Common myeloid progenitor, CD34-positive (primary cell): ENCODE measurements around the gene KCNJ10.

Experiments
- CTCF ChIA-PET: fragments of 350-600 bp; sonication (Branson Sonifier 250); formaldehyde crosslinking; loops from one replicate; lab custom pipeline; 2021; ENCODE audit warnings: antibody characterized with exemption; lab: Charles Lee
- POLR2A ChIA-PET: fragments of 350-600 bp; sonication (Branson Sonifier 250); formaldehyde crosslinking; loops from one replicate; lab custom pipeline; 2021; ENCODE audit warnings: antibody characterized with exemption; lab: Charles Lee
- DNase-seq, 3 donors: peaks; one replicate each; pipeline versions ENCODE4 v3.0.0 to v3.0.0-alpha.2; 2013
- H3K27ac ChIP-seq, 2 experiments: 1 replicate in 1 of 2; 2 replicates in 1 of 2; pipeline ENCODE4 v1.7.0; 2013; ENCODE audit warnings: inconsistent platforms in 2 of 2, low read length in 2 of 2, mild to moderate bottlenecking in 2 of 2, low read depth in 1 of 2, moderate library complexity in 1 of 2; ENCODE audit not compliant: severe bottlenecking in 2 of 2, insufficient read depth in 1 of 2, poor library complexity in 1 of 2
- H3K27me3 ChIP-seq, 5 experiments: replicated peaks in 2 of 5; 1 replicate in 3 of 5; 2 replicates in 2 of 5; pipeline versions ENCODE4 v1.6.1 to v1.7.0; 2013; ENCODE audit warnings: low read length in 4 of 5, mild to moderate bottlenecking in 2 of 5, moderate library complexity in 2 of 5, inconsistent platforms in 1 of 5; ENCODE audit not compliant: insufficient read depth in 5 of 5, control insufficient read depth in 4 of 5
- H3K36me3 ChIP-seq, 4 experiments: 1 replicate in 2 of 4; 2 replicates in 2 of 4; pipeline versions ENCODE4 v1.6.1 to v1.7.0; 2013; ENCODE audit warnings: low read length in 3 of 4, control low read depth in 1 of 4, mild to moderate bottlenecking in 1 of 4; ENCODE audit not compliant: control insufficient read depth in 4 of 4, insufficient read depth in 4 of 4
- H3K4me1 ChIP-seq, 4 experiments: 1 replicate in 3 of 4; 2 replicates in 1 of 4; pipeline versions ENCODE4 v1.6.1 to v1.7.1; 2013; ENCODE audit warnings: low read length in 3 of 4, mild to moderate bottlenecking in 3 of 4, control low read depth in 1 of 4, inconsistent platforms in 1 of 4, moderate library complexity in 1 of 4; ENCODE audit not compliant: control insufficient read depth in 4 of 4, insufficient read depth in 4 of 4; ENCODE audit errors: control extremely low read depth in 1 of 4
- H3K4me3 ChIP-seq, 7 experiments: 1 replicate in 4 of 7; 2 replicates in 3 of 7; pipeline versions ENCODE4 v1.5.1 to v1.7.0; 2013; ENCODE audit warnings: mild to moderate bottlenecking in 7 of 7, low read length in 6 of 7, moderate library complexity in 6 of 7, inconsistent platforms in 2 of 7, low read depth in 2 of 7, control low read depth in 1 of 7; ENCODE audit not compliant: insufficient read depth in 4 of 7, control insufficient read depth in 1 of 7; ENCODE audit errors: extremely low read depth in 1 of 7
- H3K9me3 ChIP-seq, 5 experiments: 1 replicate in 4 of 5; 2 replicates in 1 of 5; pipeline versions ENCODE4 v1.6.1 to v1.7.1; 2013; ENCODE audit warnings: low read length in 4 of 5, mild to moderate bottlenecking in 2 of 5, inconsistent platforms in 1 of 5, low read depth in 1 of 5, moderate library complexity in 1 of 5; ENCODE audit not compliant: control insufficient read depth in 4 of 5, insufficient read depth in 2 of 5; ENCODE audit errors: control extremely low read depth in 1 of 5
- WGBS: methylation state at CpG from one replicate; pipeline ENCODE4 v1.1.5; 2013; ENCODE audit not compliant: insufficient coverage; 5-methylcytosine and 5-hydroxymethylcytosine counted together

The KCNJ10 gene

GRCh38 chr1:159980786-159981185 is 89.2 kb downstream of the KCNJ10 start:
- H3K27me3 ChIP-seq: peaks cover 0 to 16% (median 5%) of the 10 kb centered on the region in 5 experiments
- H3K4me1 ChIP-seq: no peaks in the 10 kb centered on the region

GRCh38 chr1:159980076-159980475 is 89.9 kb downstream of the KCNJ10 start:
- ChIA-PET POLR2A (no interaction called here), CTCF (no interaction called here)
- Histone ChIP-seq H3K36me3 (no peaks in the 10 kb centered on the region), H3K9me3 (no peaks in the 10 kb centered on the region), H3K4me1 (no peaks in the 10 kb centered on the region), H3K27me3 (peaks cover 0 to 19% (median 5%) of the 10 kb centered on the region in 5 experiments), H3K27ac (no peak overlapping the region), H3K4me3 (no peak overlapping the region)
- no peak for DNase-seq
- WGBS: 69% methylated on average over 5 of the region's 6 CpGs

More at GRCh38 chr1:159980786-159981185, 89.2 kb downstream of the KCNJ10 start:
- ChIA-PET POLR2A (no interaction called here), CTCF (interaction anchor here (0.8 kb wide), 1 partner anchor 12 kb away, joined by 3 read pairs; no protein-coding TSS in a partner anchor)
- H3K4me3 ChIP-seq: no peak overlapping the region
- 87% methylated on average over 6 of the region's 7 CpGs for WGBS
- no peaks in the 10 kb centered on the region for H3K9me3 ChIP-seq
- H3K27ac ChIP-seq: no peak overlapping the region
- no peak for DNase-seq
- H3K36me3 ChIP-seq: no peaks in the 10 kb centered on the region

- POLR2A ChIA-PET: interaction anchor here (0.6 kb wide), 1 partner anchor 182 kb away, joined by 3 read pairs; no protein-coding TSS in a partner anchor
- no peaks in the 10 kb centered on the region for H3K36me3 ChIP-seq
- WGBS: no CpG with 5 or more reads among the region's 3 CpGs
- no peaks in the 10 kb centered on the region for H3K9me3 ChIP-seq
- no peak overlapping the region for H3K27ac ChIP-seq
- H3K4me3 ChIP-seq: no peak overlapping the region
- no peaks in the 10 kb centered on the region for H3K4me1 ChIP-seq
- DNase-seq: no peak
- H3K27me3 ChIP-seq: peaks cover 0 to 19% (median 5%) of the 10 kb centered on the region in 5 experiments
- CTCF ChIA-PET: no interaction called here
These were observed 90.7 kb downstream of the KCNJ10 start for GRCh38 chr1:159979257-159979656.

- H3K27me3 ChIP-seq: peaks cover 0 to 19% (median 5%) of the 10 kb centered on the region in 5 experiments
- H3K4me1 ChIP-seq: no peaks in the 10 kb centered on the region
- no peak overlapping the region for H3K27ac ChIP-seq
- H3K4me3 ChIP-seq: no peak overlapping the region
- WGBS: 90% methylated on average over 2 of the region's 2 CpGs
- no peaks in the 10 kb centered on the region for H3K9me3 ChIP-seq
- no peak for DNase-seq
- CTCF ChIA-PET: no interaction called here
- no peaks in the 10 kb centered on the region for H3K36me3 ChIP-seq
- POLR2A ChIA-PET: no interaction called here
These were observed 91.9 kb downstream of the KCNJ10 start for GRCh38 chr1:159978107-159978398.

GRCh38 chr1:159977364-159978106 is 92.4 kb downstream of the KCNJ10 start:
- no peaks in the 10 kb centered on the region for H3K9me3 ChIP-seq
- peaks cover 0 to 19% (median 5%) of the 10 kb centered on the region in 5 experiments for H3K27me3 ChIP-seq
- POLR2A ChIA-PET: no interaction called here
- H3K4me1 ChIP-seq: no peaks in the 10 kb centered on the region
- no peak for DNase-seq
- no peak overlapping the region for H3K4me3 ChIP-seq
- CTCF ChIA-PET: interaction anchor here (1.4 kb wide), 1 partner anchor 28 kb away, joined by 3 read pairs; no protein-coding TSS in a partner anchor
- no peaks in the 10 kb centered on the region for H3K36me3 ChIP-seq
- no peak overlapping the region for H3K27ac ChIP-seq
- WGBS: 92% methylated on average over 4 of the region's 6 CpGs

- WGBS: 98% methylated on average over 5 of the region's 7 CpGs
- ChIA-PET CTCF (interaction anchor here (3.2 kb wide), 1 partner anchor 29 kb away, joined by 9 read pairs; the partner anchor contains the start of gene IGSF9), POLR2A (no interaction called here)
- H3K4me3 ChIP-seq: no peak overlapping the region
- H3K4me1 ChIP-seq: no peaks in the 10 kb centered on the region
- DNase-seq: no peak
- H3K27me3 ChIP-seq: peaks cover 0 to 19% (median 3%) of the 10 kb centered on the region in 5 experiments
- no peak overlapping the region for H3K27ac ChIP-seq
- no peaks in the 10 kb centered on the region for H3K36me3 ChIP-seq
- H3K9me3 ChIP-seq: no peaks in the 10 kb centered on the region
These were observed 95.5 kb downstream of the KCNJ10 start for GRCh38 chr1:159974350-159974965.

- CTCF ChIA-PET: interaction anchor here (1.0 to 3.2 kb wide), 2 partner anchors 28 to 33 kb away, joined by 3 to 9 read pairs; partner anchors contain the start of gene IGSF9
- no peak for DNase-seq
- Histone ChIP-seq H3K27me3 (peaks cover 0 to 19% (median 3%) of the 10 kb centered on the region in 5 experiments), H3K36me3 (no peaks in the 10 kb centered on the region), H3K9me3 (no peaks in the 10 kb centered on the region), H3K27ac (no peak overlapping the region), H3K4me3 (no peak overlapping the region), H3K4me1 (no peaks in the 10 kb centered on the region)
- 97% methylated on average over 4 of the region's 6 CpGs for WGBS
- POLR2A ChIA-PET: no interaction called here
These were observed 96.5 kb downstream of the KCNJ10 start for GRCh38 chr1:159973350-159973940.
